Measurements from ENCODE around the gene FBXL19. TPM values are rescaled to one million over a fixed set of nuclear protein-coding genes. Genes with fewer than 3 reads are reported as not detected.

FBXL19 gene
- total and polyA plus RNA-seq, 8 donors, result 11.2 to 26.8 (median 19.5) TPM

DNA sequence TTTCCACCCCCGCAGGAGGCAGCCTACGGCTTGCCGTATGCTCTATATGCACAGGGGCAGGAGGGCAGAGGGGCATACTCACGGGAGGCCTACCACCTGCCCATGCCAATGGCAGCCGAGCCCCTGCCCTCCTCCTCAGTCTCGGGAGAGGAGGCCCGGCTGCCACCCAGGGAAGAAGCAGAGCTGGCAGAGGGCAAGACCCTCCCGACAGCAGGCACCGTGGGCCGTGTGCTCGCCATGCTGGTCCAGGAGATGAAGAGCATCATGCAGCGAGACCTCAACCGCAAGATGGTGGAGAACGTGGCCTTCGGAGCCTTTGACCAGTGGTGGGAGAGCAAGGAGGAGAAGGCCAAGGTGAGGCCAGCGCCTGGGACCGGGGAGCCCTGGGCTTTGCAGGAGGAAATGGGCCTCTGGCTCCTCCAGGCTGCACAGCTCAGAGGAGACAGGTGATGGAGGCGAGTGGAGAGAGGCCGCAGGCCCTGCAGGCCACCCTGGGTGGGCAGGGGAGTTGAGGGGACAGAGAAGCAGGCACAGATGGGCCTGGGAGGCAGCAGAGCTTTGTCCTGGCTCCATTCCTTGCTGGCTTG, 42.8 kb downstream of the FBXL19 start:
- DNase-seq, result no peak
- H3K4me3 ChIP-seq, result no peak overlapping the region
- H3K36me3 ChIP-seq, result peaks cover 0 to 100% of the 10 kb centered on the region in 2 donors
- intact Hi-C loops (cut with DNase I), result no loop called here
- H3K9me3 ChIP-seq, result no peaks in the 10 kb centered on the region
- no peak for ATAC-seq
- H3K27me3 ChIP-seq, result no peaks in the 10 kb centered on the region
- TF ChIP-seq, protein P1, sequence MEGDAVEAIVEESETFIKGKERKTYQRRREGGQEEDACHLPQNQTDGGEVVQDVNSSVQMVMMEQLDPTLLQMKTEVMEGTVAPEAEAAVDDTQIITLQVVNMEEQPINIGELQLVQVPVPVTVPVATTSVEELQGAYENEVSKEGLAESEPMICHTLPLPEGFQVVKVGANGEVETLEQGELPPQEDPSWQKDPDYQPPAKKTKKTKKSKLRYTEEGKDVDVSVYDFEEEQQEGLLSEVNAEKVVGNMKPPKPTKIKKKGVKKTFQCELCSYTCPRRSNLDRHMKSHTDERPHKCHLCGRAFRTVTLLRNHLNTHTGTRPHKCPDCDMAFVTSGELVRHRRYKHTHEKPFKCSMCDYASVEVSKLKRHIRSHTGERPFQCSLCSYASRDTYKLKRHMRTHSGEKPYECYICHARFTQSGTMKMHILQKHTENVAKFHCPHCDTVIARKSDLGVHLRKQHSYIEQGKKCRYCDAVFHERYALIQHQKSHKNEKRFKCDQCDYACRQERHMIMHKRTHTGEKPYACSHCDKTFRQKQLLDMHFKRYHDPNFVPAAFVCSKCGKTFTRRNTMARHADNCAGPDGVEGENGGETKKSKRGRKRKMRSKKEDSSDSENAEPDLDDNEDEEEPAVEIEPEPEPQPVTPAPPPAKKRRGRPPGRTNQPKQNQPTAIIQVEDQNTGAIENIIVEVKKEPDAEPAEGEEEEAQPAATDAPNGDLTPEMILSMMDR (IDR thresholded peaks at IDR 0.05), result no peak
- no peak overlapping the region for H3K27ac ChIP-seq
- no peaks in the 10 kb centered on the region for H3K4me1 ChIP-seq

DNA sequence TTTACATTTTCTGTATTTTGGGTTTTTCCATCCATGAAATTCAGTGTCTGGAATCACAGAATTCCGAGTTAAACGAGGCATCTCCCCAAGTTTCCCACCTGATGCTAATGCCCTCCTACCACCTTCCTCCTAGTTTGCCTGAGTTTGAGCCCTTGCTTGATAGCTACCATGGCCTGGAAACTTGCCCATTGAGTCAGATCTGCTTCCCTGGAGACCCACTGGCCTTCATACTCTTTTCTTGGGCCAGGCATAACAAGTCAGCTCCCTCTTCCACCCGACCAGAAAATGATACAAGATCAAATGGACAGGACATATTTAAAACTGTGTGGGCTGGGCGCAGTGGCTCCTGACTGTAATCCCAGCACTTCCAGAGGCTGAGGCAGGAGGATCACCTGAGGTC, 44.4 kb downstream of the FBXL19 start:
- Histone ChIP-seq H3K4me1 (no peaks in the 10 kb centered on the region), H3K4me3 (no peak overlapping the region), H3K27me3 (no peaks in the 10 kb centered on the region), H3K36me3 (peaks cover 0 to 100% of the 10 kb centered on the region in 2 donors), H3K27ac (no peak overlapping the region), H3K9me3 (no peaks in the 10 kb centered on the region)
- ATAC-seq (no peak), DNase-seq (no peak)
- intact Hi-C loops (cut with DNase I), result no loop called here
- TF ChIP-seq, protein P1 (IDR thresholded peaks at IDR 0.05), result no peak

DNA sequence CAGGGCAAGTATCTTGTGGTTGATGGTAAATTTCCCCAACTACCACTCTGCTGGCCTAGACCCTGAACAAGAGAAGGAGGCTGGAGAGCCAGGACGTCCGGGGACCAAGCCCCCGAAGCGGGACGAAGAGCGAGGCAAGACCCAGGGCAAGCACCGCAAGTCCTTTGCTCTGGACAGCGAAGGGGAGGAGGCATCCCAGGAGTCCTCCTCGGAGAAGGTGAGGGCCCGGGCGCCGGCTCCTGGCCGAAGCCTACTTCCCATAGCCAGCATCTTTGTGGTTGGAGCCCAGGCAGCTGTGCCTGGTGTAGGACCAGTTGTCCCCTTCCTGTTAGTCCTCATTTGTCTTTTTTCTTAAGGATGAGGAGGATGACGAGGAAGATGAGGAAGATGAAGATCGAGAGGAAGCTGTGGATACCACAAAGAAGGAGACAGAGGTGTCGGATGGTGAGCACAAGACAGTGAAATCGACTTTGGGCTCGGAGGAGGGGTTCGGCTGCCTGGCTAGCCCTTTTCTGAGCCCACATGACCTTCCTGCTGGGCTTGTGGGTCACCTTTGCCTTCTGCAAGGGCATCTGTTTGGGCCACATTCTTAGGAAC, 46.0 kb downstream of the FBXL19 start:
- ATAC-seq, result no peak
- H3K9me3 ChIP-seq, result no peaks in the 10 kb centered on the region
- no peak overlapping the region for H3K27ac ChIP-seq
- TF ChIP-seq, protein P1 (IDR thresholded peaks at IDR 0.05), result no peak
- H3K36me3 ChIP-seq, result peaks cover 0 to 100% of the 10 kb centered on the region in 2 donors
- intact Hi-C loops (cut with DNase I), result no loop called here
- no peak for DNase-seq
- H3K4me3 ChIP-seq, result no peak overlapping the region
- H3K4me1 ChIP-seq, result no peaks in the 10 kb centered on the region
- no peaks in the 10 kb centered on the region for H3K27me3 ChIP-seq

DNA sequence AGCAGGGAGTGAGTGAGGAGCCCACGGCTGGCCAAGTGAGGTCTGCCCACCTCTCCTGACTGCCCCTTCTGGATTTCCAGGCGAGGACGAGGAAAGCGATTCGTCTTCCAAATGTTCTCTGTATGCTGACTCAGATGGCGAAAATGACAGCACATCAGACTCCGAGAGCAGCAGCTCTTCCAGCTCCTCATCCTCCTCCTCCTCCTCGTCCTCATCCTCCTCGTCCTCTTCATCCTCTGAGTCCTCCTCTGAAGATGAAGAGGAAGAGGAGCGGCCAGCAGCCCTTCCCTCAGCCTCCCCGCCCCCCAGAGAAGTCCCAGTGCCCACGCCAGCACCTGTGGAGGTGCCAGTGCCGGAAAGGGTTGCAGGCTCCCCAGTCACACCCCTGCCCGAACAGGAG, 47.9 kb downstream of the FBXL19 start:
- Histone ChIP-seq H3K27me3 (no peaks in the 10 kb centered on the region), H3K36me3 (peaks cover 0 to 100% of the 10 kb centered on the region in 2 donors), H3K4me3 (no peak overlapping the region), H3K4me1 (no peaks in the 10 kb centered on the region), H3K9me3 (no peaks in the 10 kb centered on the region), H3K27ac (no peak overlapping the region)
- ATAC-seq, result no peak
- TF ChIP-seq, protein P1 (IDR thresholded peaks at IDR 0.05), result no peak
- intact Hi-C loops (cut with DNase I), result no loop called here
- no peak for DNase-seq

DNA sequence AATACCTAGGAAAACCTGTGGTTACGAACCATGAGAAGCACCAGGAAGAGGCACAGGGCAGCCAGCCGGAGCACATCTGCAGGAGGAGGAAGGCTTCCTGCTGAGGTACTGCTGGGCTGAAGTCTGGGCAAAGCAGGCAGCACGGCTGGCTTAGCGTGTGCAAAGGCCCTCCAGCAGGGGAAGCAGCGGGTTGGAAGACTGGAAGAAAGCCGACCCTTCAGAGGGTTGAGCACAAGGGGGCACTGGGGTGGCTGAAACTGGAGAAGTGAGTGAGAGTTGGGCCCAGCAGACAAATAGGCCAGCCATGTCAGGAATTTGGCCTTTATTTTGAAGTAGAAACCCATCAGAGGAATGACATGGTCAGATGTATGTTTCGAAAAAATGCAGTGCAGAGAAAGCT, 49.5 kb downstream of the FBXL19 start:
- no peak for DNase-seq
- Histone ChIP-seq H3K27ac (no peak overlapping the region), H3K4me1 (no peaks in the 10 kb centered on the region), H3K27me3 (no peaks in the 10 kb centered on the region), H3K9me3 (no peaks in the 10 kb centered on the region), H3K4me3 (no peak overlapping the region), H3K36me3 (peaks cover 0 to 100% of the 10 kb centered on the region in 2 donors)
- no peak for ATAC-seq
- TF ChIP-seq, protein P1 (IDR thresholded peaks at IDR 0.05), result no peak
- intact Hi-C loops (cut with DNase I), result no loop called here

All from left lung (tissue), 10 donors.